Activated naive CD8-positive, alpha-beta T cell treated with anti-CD3 and anti-CD28 coated beads, Interleukin-2, amount 50 U/mL, for 16 hours (primary cell): Measurements from ENCODE around the gene RHBG.
"Not testable (repeated sequence)": the region's sequence is repeated elsewhere in the genome, so short reads cannot be mapped to it uniquely, and the experiment has no call there.

Source experiments
- DNase-seq: peaks from one replicate; pipeline ENCODE4 v3.0.0-alpha.2; 2020; ENCODE audit warnings: low read depth, low spot score

The RHBG gene, protein sequence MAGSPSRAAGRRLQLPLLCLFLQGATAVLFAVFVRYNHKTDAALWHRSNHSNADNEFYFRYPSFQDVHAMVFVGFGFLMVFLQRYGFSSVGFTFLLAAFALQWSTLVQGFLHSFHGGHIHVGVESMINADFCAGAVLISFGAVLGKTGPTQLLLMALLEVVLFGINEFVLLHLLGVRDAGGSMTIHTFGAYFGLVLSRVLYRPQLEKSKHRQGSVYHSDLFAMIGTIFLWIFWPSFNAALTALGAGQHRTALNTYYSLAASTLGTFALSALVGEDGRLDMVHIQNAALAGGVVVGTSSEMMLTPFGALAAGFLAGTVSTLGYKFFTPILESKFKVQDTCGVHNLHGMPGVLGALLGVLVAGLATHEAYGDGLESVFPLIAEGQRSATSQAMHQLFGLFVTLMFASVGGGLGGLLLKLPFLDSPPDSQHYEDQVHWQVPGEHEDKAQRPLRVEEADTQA

DNA sequence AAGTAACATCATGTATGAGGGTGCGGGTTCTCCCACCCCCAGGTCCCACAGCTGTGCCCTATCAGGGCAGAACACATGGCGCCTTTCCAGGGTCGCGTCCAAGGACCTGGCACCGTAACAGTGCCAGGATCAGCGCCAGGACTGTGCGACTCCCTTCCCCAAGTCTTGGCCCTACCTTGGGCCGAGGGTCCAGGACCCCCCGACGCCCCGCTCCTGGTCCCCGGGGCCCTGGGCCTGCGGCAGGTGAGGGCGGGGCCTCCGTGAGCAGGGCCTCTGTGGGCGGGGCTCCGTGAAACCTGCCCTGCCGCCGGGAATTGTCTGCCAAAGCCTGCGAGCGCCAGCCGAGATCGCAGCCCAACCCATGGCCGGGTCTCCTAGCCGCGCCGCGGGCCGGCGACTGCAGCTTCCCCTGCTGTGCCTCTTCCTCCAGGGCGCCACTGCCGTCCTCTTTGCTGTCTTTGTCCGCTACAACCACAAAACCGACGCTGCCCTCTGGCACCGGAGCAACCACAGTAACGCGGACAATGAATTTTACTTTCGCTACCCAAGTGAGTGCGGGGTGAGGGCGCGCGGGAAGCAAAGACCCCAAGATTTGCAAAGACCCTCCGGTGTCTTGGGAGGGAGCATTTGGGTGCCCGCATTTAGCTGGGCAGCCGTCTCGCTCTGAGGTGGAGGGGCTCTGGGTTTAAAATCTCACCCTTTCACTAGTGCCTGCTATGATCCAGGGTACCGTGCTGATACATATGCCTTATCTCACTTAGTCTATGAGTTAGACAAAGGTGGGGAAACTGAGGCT lies at the start of gene RHBG:
Gene RHBG, plus strand, starts transcription at position 323 of the 796 bp plus-strand sequence. Its CDS starts 39 bp downstream, at position 362.
- no peak for DNase-seq

GRCh38 chr1:156319664-156320063 lies 49.3 kb upstream of the RHBG start:
- DNase-seq: no peak

GRCh38 chr1:156320560-156320959 lies 48.5 kb upstream of the RHBG start:
- DNase-seq: no peak

DNA sequence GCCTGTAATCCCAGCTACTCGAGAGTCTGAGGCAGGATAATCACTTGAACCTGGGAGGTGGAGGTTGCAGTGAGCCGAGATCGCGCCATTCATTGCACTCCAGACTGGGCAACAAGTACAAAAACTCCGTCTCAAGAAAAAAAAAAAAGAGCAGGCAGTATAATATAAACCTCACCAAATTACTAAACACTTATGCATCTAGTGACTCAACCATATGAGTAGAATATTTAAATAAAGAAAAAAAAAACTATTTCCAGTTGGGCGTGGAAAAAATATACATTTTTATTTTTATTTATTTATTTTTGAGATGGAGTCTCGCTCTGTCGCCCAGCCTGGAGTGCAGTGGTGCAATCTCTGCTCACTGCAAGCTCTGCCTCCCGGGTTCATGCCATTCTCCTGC lies 45.8 kb upstream of the RHBG start:
- DNase-seq: not testable (repeated sequence)

- no peak for DNase-seq
Observed at GRCh38 chr1:156336242-156336641, 32.8 kb upstream of the RHBG start.

GRCh38 chr1:156337052-156337887 lies 31.7 kb upstream of the RHBG start:
- DNase-seq: no peak

DNA sequence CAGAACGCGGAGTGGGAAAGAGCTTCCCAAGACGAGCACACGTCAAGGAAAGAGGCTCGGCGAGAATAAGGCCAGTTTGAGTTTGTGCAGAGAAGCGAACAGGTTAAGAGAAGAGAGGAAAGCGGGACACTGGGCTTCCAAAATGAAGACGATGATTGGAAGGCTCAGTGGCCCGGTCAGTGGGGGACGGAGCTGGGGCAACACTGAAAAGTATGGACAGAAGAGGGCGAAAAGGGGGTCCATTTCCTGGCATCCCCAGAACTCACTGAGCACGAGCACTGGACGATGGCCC lies 31.2 kb upstream of the RHBG start:
- DNase-seq: no peak

- peak; percentile 97 for DNase-seq
Observed at GRCh38 chr1:156338180-156338976, 30.6 kb upstream of the RHBG start, which contains the start of the genes CCT3 and TSACC. Gene CCT3 (minus strand): TSS chr1:156338292. CDS start chr1:156338184, 108 bp downstream. Gene TSACC (plus strand): TSS chr1:156338526. CDS start chr1:156339758, 1,232 bp downstream.

DNA sequence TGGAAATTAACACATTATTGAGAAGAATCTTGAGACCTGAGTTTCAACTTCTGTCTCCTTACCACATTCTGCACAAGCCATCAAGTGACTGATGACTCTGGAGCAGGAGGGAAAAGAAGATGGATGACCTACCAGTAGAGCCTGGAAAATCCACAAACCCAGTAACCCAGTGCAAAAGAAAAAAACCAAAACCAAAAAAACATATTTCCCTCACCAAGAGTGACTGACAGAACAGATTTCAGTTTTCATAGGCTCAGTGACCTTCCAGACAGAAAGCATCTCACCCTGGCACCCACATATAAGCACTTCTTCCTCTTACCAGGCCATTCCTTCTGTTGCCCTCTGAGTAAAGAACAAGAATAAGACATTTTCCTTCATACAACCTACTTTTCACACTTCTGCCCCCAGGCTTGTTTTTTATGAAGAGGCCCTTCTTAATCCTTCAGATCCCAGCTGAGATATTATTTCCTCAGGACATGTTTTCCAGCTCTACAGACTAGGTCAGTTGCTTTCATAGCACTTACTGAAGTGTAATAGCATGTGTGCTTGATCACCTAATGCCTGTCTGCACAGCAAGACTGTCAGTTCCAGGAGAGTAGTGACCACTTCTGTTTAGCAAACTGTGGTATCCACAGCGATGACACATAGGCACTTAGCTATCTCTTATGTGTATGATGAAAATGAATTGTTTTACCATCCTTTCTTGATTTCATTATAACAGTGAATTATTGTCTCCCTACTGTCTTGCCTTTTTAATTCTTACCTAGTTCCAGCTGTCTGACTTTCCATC lies 26.6 kb upstream of the RHBG start:
- DNase-seq: no peak

DNA sequence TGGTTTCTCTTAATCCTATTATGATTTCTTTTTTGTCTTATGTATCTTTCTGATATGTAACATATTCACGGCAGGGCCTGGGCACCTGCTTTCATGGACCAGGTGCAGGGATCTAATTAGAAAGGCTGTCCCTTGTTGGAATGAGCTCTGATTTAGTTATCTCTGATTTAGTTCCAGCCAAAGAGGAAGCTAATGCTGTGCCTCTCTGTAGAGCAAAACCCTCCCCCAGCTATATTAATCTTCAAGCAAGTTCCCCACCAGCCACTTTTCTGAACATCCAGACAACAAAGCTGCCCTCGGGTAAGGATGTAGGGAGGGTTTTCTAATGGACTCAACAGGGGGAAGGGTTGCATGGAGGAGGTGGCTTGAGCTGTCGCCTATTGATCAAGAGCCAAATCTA lies 24.6 kb upstream of the RHBG start:
- DNase-seq: no peak

GRCh38 chr1:156346035-156346434 lies 23.0 kb upstream of the RHBG start:
- DNase-seq: not testable (repeated sequence)

DNA sequence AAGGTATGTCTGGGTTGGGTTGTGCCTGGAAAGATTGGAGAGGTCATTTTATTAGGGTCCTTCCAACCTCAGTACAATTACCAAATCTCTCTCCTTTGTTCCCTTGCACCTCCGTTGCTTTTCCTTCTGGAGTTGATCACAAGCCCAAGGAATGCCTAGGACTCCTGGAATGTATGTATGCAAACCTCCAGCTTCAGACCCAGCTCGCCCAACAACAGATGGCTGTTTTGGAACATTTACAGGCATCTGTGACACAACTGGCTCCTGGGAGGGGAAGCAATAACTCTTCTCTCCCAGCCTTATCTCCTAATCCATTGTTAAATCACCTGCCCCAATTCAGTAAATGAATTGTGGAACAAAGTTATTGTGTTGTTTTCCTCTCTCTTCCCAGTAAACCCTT lies 22.4 kb upstream of the RHBG start:
- no peak for DNase-seq

DNA sequence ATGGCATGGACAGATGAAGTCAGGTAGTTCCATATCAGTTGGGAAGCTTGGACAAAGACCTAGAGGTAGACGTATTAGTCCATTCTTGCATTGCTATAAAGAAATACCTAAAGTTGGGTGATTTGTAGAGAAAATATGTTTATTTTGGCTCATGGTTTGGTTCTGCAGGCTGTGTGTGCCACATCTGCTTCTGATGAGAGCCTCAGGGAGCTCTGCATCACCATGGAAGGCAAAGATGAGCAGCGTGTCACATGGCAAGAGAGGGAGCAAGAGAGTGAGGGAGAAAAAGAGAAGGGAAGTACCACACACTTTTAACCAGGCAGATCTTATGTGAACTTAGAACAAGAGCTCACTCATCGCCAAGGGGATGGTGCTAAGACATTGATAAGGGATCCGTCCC lies 21.7 kb upstream of the RHBG start:
- no peak for DNase-seq

- DNase-seq: not testable (repeated sequence)
Observed at GRCh38 chr1:156352481-156352880, 16.5 kb upstream of the RHBG start.

GRCh38 chr1:156356262-156356874 lies 12.6 kb upstream of the RHBG start:
- DNase-seq: no peak

DNA sequence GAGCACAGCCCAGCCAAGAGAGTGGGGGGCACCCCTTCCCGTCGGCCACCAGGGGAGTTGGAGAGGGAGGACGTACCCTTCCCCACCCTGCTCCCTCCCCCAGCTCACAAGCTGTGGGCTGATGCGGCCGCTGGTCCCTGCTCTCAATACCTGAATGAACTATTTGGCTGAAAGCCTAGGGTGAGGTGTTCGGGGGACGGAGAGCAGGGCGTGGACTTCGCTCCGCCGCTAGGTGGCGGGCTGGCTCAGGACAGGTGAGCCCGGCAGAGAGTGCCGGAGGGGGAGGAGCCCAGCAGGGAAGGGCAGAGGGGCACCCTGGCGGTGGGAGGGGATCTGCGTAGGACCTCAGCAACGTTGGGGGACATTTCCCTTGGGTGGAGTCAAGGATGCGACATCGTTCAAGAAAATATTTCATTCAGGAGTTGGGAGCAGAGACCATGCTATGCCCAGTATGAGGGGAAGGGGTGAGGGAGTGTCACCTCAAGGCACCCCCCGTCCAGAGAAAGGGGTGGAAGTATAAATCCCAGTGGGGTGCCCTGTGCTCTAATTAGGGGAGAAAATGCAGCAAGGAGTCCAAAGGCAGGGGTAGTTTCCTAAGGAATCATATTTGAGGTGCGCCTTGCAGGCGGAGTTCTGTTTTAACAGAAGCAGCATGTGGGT lies 12.0 kb upstream of the RHBG start:
- peak; percentile 25 for DNase-seq

DNA sequence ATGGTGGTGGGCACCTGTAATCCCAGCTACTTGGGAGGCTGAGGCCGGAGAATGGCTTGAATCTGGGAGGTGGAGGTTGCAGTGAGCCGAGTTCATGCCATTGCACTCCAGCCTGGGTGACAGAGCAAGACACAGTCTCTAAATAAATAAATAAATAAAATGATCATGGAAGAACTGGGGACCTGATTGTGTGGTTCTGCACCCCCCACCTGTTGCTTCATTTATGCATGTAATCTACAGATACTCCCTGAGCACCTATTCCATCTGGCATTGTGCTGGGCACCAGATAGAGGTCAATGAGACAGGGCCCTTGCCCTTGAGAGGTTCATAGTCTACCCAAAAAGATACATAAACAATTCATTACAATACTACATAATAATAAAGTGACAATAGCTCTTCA lies 11.0 kb upstream of the RHBG start:
- DNase-seq: no peak

- no peak for DNase-seq
Observed at GRCh38 chr1:156358641-156359040, 10.4 kb upstream of the RHBG start.

DNA sequence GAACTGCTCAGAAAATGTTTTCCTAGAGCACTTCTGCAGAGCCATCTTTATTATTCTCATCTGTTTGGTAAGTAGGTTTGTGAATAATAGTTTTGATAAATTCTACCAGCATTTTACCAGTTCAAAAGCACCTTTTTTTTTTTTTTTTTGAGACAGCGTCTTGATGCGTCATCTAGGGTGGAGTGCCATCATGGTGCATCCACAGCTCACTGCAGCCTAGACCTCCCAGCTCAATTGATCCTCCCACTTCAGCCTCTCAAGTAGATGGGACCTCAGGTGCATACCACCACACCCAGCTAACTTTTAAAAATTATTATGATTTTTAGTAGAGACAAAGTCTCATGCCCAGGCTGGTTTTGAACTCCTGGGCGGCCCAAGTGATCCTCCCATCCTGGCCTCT lies 9.8 kb upstream of the RHBG start:
- no peak for DNase-seq
